Measurements from ENCODE around the gene BARD1.
"Not testable (repeated sequence)": the region's sequence is repeated elsewhere in the genome, so short reads cannot be mapped to it uniquely, and the experiment has no call there.

Gene BARD1

DNA sequence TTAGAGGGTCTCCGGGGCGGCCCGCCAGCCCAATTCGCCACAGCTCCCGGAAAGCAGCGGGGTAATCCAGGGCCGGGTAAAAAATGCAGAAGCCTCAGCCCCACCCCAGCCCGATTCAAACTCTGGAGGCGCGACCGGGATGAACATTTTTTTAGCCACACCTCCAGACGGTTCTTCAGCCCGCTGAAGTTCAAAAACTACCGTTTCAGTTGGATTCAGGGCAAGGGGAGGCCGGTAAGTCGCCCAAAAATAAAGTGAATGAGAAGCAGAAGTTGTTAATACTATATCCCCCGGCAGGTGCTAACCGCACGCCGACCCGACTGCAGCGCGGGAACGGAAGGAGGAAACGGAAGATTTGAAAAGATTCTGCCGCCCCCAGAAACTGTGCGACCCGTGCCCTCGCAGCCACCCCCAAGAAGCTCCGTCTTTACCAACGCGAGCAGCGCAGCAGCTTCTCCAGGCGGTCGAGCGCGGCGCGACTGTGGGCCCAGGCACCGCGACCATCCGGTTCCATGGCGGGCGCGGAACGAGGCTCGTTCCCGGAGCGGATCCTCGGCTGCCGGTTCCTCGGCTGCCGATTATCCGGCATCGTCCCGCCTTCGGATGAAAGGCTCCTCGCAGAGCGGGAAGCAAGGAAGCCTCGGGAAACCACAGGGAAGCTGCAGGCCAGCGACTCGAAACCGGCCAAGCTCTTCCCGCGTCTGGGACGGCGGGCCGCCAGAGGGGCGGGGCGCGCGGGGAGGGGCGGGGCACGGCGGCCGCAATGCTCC, at the start of gene BARD1:
BARD1 (minus strand) TSS at position 703 of the 770 bp plus-strand sequence; CDS start at position 589, 114 bp downstream.
- peak; percentile 59 for DNase-seq (ENCODE audit: low spot score)

GRCh38 chr2:214856137-214856536, 46.7 kb upstream of the BARD1 start:
- peak; percentile 45 for DNase-seq (ENCODE audit: low spot score)

DNA sequence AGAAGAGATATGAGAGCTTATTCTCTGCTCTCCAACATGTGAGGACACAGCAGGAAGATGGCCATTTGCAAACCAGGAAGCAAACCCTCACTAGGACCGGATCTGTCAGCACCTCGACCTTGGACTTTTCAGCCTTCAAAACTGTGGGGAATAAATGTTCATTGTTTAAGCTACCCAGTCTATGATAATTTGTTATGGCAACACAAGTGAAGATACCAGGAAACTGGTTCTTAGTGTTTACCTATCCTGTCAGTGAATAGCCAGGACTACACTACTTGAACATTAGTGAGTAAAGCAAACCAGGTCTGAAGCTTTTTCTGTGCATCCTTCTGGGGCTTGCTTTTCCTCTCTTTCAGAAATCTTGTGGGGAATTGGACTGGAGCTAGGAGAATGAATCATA, 44.4 kb upstream of the BARD1 start:
- DNase-seq (ENCODE audit: low spot score) = no peak

GRCh38 chr2:214843823-214844222, 34.3 kb upstream of the BARD1 start:
- no peak for DNase-seq (ENCODE audit: low spot score)

GRCh38 chr2:214839464-214839863, 30.0 kb upstream of the BARD1 start:
- DNase-seq (ENCODE audit: low spot score) = no peak

DNA sequence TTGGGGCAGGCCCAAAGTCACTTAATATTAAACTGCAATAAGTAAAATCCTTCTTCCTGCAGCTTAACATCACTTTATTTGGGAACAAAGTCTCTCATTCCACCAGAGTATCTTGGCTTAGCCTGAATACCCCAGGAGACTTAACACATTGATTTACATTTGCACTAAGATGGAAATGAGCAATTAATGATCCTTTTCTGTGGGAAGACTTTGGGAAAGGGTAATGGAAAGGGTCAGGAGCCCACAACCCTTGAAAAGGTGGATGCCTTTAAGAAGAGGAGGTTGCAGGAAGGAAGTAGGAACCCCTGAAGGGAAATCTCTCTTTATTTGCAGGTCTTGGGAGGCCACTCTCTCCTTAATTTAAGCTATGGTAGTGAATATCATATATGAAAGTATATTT, 28.0 kb upstream of the BARD1 start:
- no peak for DNase-seq (ENCODE audit: low spot score)

- peak; percentile 7 for DNase-seq (ENCODE audit: low spot score)
Measured at GRCh38 chr2:214836568-214836967, 27.1 kb upstream of the BARD1 start.

DNA sequence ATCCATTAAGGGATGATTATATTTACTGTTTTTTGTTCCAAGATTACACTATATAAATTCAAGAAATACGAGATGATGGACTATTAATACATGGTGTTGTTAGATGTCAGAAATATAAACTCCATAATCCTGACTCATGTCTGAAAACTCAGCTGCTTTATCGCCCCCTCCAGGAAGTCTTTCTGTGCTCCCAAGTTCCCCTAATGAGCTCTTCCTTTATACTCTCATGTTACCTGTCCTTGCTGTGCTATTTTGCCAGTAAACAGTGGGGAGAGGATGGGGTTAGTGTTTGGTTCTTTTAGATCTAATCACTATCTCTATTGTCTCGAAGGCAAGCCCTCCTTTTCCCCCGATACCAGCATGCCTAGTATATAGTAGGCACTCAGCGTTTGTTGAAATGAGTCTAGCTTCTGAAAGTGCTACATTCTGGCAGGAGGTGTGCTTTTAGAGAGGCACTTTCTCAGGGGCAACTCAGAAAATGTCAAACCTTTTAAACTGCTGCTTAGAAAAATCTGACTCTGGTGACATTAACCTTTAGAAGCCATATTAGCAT, 21.4 kb upstream of the BARD1 start:
- peak; percentile 26 for DNase-seq (ENCODE audit: low spot score)

DNA sequence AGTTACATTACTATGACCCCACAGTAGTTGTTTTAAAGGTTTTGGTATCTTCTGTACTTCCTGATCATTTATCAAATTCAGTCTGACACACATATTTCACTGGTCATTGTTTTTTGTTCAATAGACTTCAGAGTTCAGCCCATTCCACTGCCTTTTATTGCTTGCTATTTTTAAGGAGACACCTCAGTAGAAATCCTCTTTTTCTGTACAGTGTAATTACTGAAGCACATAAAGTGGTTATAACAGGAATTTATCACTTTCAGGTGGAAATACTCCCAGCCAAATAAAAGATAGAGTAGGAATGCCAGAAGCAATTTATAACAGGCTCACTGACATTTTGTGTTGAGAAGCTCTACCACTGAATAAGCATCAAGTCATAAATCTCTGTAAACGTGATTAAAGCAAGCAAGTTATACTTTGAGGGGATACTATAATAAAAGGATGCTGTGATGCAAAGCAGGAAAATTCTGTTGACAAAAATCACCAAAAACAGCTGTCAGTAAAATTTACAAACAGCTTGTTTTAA, 6.6 kb upstream of the BARD1 start:
- no peak for DNase-seq (ENCODE audit: low spot score)

DNA sequence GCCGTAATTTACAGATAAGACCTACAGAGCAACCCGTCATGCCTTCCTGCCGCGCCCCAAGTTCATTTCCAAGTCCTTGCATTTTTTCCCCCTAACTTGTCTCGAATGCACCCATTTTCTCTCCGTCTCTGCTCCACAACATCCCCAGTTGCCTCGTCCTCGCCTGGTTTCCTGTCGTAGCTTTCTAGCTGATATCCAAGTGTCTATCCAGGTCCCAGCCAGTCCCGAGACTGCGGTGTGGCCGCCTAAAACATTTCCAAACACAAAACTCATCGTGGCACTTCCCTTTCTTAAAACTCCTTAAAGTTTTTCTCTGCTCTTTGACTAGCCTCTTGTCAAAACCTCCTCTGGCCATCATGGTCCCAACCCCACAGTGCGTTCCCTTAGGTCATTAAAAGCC, 1.2 kb upstream of the BARD1 start:
- DNase-seq (ENCODE audit: low spot score) = peak; percentile 18

- peak; percentile 98 for DNase-seq (ENCODE audit: low spot score)
Measured at GRCh38 chr2:214809751-214810564, 475 bp upstream of the BARD1 start.

- peak; percentile 57 for DNase-seq (ENCODE audit: low spot score)
Measured at GRCh38 chr2:214807653-214808052, 1.8 kb downstream of the BARD1 start.

DNA sequence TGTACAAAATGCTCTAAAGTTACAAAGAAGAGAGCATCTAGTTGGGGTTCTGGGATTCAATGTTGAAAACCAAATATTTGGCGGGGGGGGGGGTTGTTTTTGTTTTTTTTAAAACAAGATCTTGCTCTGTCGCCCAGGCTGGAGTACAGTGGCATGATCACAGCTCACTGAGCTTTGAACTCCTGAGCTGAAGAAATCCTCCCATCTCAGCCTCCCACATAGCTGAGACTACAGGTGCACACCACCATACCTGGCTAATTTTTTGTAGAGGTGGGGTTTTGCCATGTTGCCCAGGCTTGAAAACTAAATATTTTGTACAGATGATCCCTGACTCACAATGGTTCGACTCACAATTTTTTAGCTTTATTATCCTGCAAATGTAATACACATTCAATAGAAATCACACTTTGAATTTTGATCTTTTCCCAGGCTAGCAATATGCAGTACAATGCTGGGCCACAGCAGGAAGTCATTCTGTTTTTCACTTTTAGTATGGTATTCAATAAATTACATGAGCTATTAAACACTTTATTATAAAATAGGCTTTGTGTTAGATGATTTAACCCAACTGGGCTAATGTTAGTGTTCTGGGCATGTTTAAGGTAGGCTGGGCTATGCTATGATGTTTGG, 7.6 kb downstream of the BARD1 start:
- DNase-seq (ENCODE audit: low spot score) = no peak

GRCh38 chr2:214801068-214801467, 8.4 kb downstream of the BARD1 start:
- no peak for DNase-seq (ENCODE audit: low spot score)

DNA sequence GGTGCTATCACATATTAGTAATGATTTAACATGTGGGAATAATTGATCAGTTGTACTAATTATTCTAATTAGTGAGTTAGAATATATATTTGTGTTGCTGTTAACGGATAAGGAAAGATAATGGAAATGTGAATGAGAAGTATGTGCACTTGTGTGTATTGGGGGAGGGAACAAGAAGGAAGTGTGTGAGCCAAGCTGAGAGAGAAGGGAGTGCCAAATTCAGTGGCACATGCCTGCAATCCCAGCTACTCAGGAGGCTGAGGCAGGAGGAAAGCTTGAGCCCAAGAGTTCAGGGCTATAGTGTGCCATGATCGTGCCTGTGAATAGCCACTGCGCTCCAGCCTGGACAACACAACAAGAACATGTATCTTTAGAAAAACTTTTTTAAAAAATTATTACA, 9.3 kb downstream of the BARD1 start:
- no peak for DNase-seq (ENCODE audit: low spot score)

GRCh38 chr2:214796911-214797310, 12.6 kb downstream of the BARD1 start:
- no peak for DNase-seq (ENCODE audit: low spot score)

- DNase-seq (ENCODE audit: low spot score) = not testable (repeated sequence)
Measured at GRCh38 chr2:214783181-214783580, 26.3 kb downstream of the BARD1 start.

DNA sequence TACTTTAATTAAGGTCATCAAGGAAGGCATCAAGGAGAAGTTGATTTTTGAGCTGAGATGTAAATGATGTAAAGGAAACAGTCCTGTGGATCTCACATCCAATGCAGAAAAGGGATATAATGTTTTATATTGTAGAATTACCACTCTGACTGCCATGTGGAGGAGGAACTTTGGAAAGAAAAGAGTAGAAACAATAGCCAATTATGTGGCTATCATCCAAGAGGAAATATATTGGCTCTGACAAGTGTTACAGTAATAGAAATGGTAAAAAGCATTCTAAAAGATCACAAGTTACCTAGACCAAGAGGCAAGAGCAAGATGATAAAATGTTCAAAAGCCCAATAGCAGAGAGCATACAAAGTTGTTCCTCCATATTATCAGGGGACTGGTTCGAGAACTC, 26.8 kb downstream of the BARD1 start:
- DNase-seq (ENCODE audit: low spot score) = no peak

DNA sequence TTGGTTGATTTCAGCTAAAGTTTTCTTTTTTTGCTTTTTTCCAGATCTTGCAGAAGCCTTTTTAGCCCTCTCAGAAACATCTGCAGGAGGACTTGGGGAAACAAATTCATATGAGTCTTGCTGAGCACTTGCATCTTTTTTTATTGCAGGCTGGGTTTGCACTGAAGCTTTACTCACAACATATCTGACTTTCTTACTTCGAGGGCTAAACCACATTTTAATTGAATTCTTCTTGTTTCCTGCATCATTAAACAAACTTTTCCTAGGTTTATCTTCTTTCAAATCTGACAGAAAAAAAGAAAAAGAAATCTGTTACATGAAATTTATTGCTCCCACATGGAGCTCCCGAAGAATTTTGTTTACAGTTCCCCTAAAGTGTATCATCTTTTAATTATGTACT, 28.3 kb downstream of the BARD1 start:
- DNase-seq (ENCODE audit: low spot score) = no peak

GRCh38 chr2:214775971-214776370, 33.5 kb downstream of the BARD1 start:
- peak; percentile 8 for DNase-seq (ENCODE audit: low spot score)

DNA sequence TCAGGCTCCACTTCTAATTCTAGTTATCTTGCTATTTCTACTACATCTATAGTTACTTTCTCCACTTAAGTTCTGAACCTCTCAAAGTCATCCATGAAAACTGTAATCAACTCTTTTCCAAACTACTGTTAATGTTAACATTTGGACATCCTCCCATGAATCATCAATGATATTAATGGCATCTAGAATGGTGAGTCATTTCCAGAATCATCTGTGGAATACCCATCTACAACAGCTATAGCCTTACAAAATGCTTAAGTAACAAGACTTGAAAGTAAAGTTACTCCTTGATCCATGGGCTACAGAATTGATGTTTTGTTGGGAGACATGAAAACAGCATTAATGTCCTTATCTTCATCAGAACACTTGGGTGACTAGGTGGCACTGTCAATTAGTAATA, 35.4 kb downstream of the BARD1 start:
- DNase-seq (ENCODE audit: low spot score) = peak; percentile 33

GRCh38 chr2:214772443-214773015, 37.0 kb downstream of the BARD1 start:
- DNase-seq (ENCODE audit: low spot score) = no peak
